GM06990 (cell line): ENCODE data around the gene CLNK.

Source experiments
- DNase-seq: peaks from one replicate; pipeline ENCODE4 v3.0.0-alpha.2; 2011; ENCODE audit not compliant: insufficient read length; ENCODE audit errors: extremely low read depth
- H3K27me3 ChIP-seq: replicated peaks from 2 replicates; pipeline ENCODE4 v1.6.0; 2011; ENCODE audit warnings: low read length; ENCODE audit not compliant: control insufficient read depth, insufficient read depth
- H3K36me3 ChIP-seq: 2 replicates; pipeline ENCODE4 v1.5.1; 2011; ENCODE audit warnings: low read length; ENCODE audit not compliant: control insufficient read depth, insufficient read depth
- H3K4me3 ChIP-seq: replicated peaks from 2 replicates; pipeline ENCODE4 v1.5.1; 2011; ENCODE audit warnings: low read depth, mild to moderate bottlenecking, control low read depth, low read length
- CTCF ChIP-seq: IDR thresholded peaks from 2 replicates; pipeline ENCODE4 v1.5.1; 2011; ENCODE audit warnings: low read length, control low read depth, mild to moderate bottlenecking, inconsistent platforms; ENCODE audit not compliant: insufficient read depth, poor library complexity, severe bottlenecking

CLNK gene

GRCh38 chr4:10524196-10524833 is 160.3 kb downstream of the CLNK start:
- DNase-seq = no peak
- no peak overlapping the region for H3K4me3 ChIP-seq

GRCh38 chr4:10521424-10521823 is 163.1 kb downstream of the CLNK start:
- no peak for DNase-seq

More at GRCh38 chr4:10524196-10524833, 160.3 kb downstream of the CLNK start:
- no peak for TF ChIP-seq CTCF
- Histone ChIP-seq H3K36me3 (no peaks in the 10 kb centered on the region), H3K27me3 (no peaks in the 10 kb centered on the region)

GRCh38 chr4:10509733-10510132 is 174.8 kb downstream of the CLNK start:
- TF ChIP-seq CTCF = no peak
- Histone ChIP-seq H3K4me3 (no peak overlapping the region), H3K27me3 (no peaks in the 10 kb centered on the region), H3K36me3 (no peaks in the 10 kb centered on the region)
- DNase-seq = no peak

More at GRCh38 chr4:10521424-10521823, 163.1 kb downstream of the CLNK start:
- H3K36me3 ChIP-seq = no peaks in the 10 kb centered on the region
- no peak overlapping the region for H3K4me3 ChIP-seq
- no peak for TF ChIP-seq CTCF
- no peaks in the 10 kb centered on the region for H3K27me3 ChIP-seq

GRCh38 chr4:10506077-10506476 is 178.5 kb downstream of the CLNK start:
- no peak overlapping the region for H3K4me3 ChIP-seq
- no peak for DNase-seq
- H3K27me3 ChIP-seq = no peaks in the 10 kb centered on the region
- no peaks in the 10 kb centered on the region for H3K36me3 ChIP-seq
- no peak for TF ChIP-seq CTCF

- no peak for DNase-seq
- Histone ChIP-seq H3K27me3 (no peaks in the 10 kb centered on the region), H3K36me3 (no peaks in the 10 kb centered on the region), H3K4me3 (no peak overlapping the region)
- no peak for TF ChIP-seq CTCF
These were observed 179.9 kb downstream of the CLNK start for GRCh38 chr4:10504570-10505179.
